Measurements from ENCODE around the gene KRTAP10-4.
"Not testable (repeated sequence)": the region's sequence is repeated elsewhere in the genome, so short reads cannot be mapped to it uniquely, and the experiment has no call there.

The KRTAP10-4 gene

DNA sequence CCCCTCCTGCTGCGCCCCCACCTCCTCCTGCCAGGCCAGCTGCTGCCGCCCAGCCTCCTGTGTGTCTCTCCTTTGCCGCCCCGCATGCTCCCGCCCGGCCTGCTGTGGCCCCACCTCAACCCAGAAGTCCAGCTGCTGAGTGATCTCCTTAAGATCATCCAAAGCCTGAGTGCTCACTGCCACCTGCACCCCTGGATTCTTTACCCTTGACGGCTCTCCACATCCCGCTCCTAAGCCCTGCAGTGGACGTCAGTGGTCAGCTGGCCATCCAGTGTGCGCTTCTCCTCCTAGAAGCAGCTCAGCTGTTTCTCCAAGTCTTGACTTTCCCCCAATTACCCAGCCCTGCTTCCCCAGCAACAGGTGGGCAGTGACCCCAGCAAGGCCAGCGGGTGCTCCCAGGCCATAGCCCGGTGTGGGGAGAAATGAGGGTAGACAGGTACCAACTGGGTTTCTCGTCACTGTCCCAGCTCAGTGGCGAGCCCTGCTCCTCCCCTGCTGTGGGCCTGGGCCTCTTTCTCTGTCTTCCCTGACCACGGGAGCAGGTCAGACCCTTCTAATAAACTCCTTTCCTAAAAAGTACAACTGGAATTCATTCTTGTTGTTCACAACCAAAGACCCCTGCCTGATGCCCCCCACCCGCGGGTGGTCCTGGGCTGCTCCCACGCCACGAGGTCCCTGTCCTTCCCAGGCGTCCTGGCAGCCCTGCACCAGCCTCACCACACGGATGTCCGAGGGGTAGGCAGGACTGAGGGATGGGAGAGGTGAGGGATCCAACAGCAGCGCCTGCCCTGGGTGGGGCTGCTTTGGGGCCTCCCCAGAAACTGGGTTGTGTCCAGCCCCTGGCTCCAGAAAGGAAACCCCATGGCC lies 28.3 kb downstream of the KRTAP10-4 start:
- Mint-ChIP-seq H3K27me3 (peaks cover 43% of the 10 kb centered on the region), H3K27ac (peak overlapping the region; percentile 37), H3K9me3 (peaks cover 6% of the 10 kb centered on the region), H3K36me3 (no peaks in the 10 kb centered on the region), H3K4me1 (no peaks in the 10 kb centered on the region), H3K4me3 (no peak overlapping the region)
- no peak for DNase-seq
- CTCF ChIA-PET = no interaction called here

DNA sequence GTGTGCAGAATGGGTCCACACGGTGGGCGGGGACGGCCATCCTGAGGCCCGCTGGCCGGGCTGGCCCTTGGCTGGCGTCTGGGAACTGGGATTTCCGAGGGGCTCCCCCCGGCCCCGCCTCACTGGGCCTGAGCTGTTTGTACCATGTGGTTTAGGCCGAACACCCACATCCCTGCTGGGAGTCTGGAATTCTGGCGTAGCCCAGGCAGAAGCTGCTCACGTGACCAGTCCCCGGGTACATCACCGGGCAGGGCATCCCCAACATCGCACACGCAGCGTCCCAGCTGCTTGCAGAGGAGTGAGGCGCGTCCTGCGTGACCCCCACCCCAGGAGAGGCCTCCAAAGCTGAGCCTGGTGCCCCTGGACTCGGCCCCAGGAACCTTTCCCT lies 28.9 kb downstream of the KRTAP10-4 start:
- CTCF ChIA-PET = no interaction called here
- no peak overlapping the region for H3K4me3 Mint-ChIP-seq
- no peaks in the 10 kb centered on the region for H3K4me1 Mint-ChIP-seq
- H3K36me3 Mint-ChIP-seq = no peaks in the 10 kb centered on the region
- H3K27me3 Mint-ChIP-seq = peaks cover 43% of the 10 kb centered on the region
- H3K9me3 Mint-ChIP-seq = peaks cover 6% of the 10 kb centered on the region
- no peak for DNase-seq
- H3K27ac Mint-ChIP-seq = no peak overlapping the region

DNA sequence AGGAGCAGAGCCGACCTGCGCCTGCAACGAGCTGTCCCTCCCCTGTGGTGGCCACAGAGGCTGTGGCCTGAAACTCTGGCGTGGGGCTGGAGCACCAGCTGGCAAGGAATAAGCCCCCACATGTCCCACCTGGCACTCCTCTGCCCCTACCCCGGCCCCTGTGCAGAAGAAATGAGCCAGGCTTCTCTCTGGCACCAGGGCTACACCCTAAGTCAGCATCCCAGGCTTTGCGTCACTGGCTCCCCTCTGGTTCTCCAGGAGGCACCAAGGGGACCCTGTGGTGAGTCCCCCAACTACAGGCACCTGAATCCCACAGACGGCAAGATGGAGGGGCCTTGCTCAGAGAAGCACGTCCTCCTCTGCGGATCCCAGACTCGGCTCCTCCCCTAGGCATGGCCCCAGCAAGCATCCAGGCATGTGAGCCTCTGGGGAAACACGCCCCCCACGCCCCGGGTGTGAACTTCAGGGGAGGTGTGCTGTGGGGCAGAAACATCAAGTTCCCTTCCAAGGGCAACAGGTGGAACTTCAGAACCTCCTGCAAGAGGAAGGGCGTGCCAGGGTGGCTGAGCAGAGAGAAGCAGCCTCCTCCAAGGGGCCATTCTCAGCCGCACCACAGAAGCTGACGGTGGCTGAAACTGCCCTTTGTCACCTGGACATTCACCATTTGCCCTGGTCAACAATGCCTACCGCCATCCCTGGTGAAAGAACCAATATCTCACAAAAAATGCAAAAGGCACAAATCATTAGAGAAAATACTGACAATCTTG lies 29.8 kb downstream of the KRTAP10-4 start:
- no peaks in the 10 kb centered on the region for H3K36me3 Mint-ChIP-seq
- H3K4me3 Mint-ChIP-seq = no peak overlapping the region
- H3K4me1 Mint-ChIP-seq = no peaks in the 10 kb centered on the region
- CTCF ChIA-PET = no interaction called here
- DNase-seq = no peak
- peaks cover 6% of the 10 kb centered on the region for H3K9me3 Mint-ChIP-seq
- H3K27me3 Mint-ChIP-seq = peaks cover 40% of the 10 kb centered on the region
- no peak overlapping the region for H3K27ac Mint-ChIP-seq

DNA sequence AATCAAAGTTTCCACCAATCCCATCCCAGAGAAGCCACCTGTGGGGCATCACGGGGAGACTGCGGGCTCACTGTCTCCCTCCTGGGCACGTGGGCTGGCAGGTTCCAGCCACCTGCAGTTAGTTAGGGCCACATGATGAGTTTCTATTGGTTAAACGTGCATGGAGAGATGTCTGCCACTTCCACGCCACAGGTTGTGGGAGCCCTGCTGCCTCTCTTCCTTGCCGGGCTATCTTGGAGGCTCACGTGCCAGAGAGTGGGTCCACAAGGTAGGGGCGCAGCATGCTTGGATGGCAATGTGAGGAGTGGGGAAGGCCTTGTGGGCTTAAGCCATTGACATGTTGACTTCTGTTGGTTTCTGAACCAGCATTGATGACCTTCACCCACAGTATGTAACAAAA lies 30.4 kb downstream of the KRTAP10-4 start:
- H3K27me3 Mint-ChIP-seq = peaks cover 40% of the 10 kb centered on the region
- peaks cover 7% of the 10 kb centered on the region for H3K9me3 Mint-ChIP-seq
- no peak overlapping the region for H3K27ac Mint-ChIP-seq
- H3K36me3 Mint-ChIP-seq = no peaks in the 10 kb centered on the region
- no peaks in the 10 kb centered on the region for H3K4me1 Mint-ChIP-seq
- DNase-seq = no peak
- no peak overlapping the region for H3K4me3 Mint-ChIP-seq
- CTCF ChIA-PET = no interaction called here

DNA sequence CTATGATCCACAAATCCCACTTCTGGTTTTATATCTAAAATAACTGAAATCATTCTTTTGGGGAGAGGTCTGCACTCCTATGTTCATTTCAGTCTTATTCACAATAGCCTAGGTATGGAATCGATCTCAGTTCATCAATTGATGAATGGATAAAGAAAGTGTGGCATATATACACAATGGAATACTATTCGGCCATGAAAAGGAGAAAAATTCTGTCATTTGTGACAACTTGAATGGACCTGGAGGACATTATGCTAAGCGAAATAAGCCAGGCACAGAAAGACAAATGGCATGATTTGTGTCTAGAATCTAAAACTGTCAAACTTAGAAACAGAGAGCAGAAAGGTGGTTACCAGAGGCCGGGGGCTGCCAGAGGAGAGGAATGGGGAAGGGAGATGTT lies 33.0 kb downstream of the KRTAP10-4 start:
- DNase-seq = no peak
- H3K9me3 Mint-ChIP-seq = peaks cover 31% of the 10 kb centered on the region
- no peaks in the 10 kb centered on the region for H3K4me1 Mint-ChIP-seq
- H3K27ac Mint-ChIP-seq = no peak overlapping the region
- H3K4me3 Mint-ChIP-seq = no peak overlapping the region
- peaks cover 39% of the 10 kb centered on the region for H3K27me3 Mint-ChIP-seq
- H3K36me3 Mint-ChIP-seq = peaks cover 8% of the 10 kb centered on the region
- CTCF ChIA-PET = interaction anchor here (1.1 kb wide), 1 partner anchor 40 kb away, joined by 3 read pairs; no protein-coding TSS in a partner anchor

DNA sequence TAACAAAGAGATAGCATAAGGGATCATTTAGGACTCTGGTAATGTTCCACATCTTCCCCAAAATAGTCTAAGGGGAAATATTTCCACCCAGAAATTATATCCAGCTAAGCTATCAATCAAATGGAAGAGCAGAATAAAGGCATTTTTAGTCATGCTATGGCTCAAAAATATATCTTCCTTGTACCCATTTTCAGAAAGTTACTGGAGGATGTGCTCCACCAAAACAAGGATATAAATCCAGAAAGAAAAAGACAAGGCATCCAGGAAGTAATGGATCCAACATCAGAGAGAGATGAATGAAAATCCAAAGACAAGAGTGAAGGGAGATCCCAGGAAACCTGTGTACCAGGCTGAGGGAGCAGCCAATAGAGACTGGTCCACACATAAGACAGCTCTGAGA lies 35.7 kb downstream of the KRTAP10-4 start:
- peaks cover 42% of the 10 kb centered on the region for H3K9me3 Mint-ChIP-seq
- CTCF ChIA-PET = no interaction called here
- DNase-seq = no peak
- H3K36me3 Mint-ChIP-seq = peaks cover 9% of the 10 kb centered on the region
- H3K27ac Mint-ChIP-seq = no peak overlapping the region
- H3K27me3 Mint-ChIP-seq = peaks cover 25% of the 10 kb centered on the region
- H3K4me1 Mint-ChIP-seq = no peaks in the 10 kb centered on the region
- H3K4me3 Mint-ChIP-seq = no peak overlapping the region

DNA sequence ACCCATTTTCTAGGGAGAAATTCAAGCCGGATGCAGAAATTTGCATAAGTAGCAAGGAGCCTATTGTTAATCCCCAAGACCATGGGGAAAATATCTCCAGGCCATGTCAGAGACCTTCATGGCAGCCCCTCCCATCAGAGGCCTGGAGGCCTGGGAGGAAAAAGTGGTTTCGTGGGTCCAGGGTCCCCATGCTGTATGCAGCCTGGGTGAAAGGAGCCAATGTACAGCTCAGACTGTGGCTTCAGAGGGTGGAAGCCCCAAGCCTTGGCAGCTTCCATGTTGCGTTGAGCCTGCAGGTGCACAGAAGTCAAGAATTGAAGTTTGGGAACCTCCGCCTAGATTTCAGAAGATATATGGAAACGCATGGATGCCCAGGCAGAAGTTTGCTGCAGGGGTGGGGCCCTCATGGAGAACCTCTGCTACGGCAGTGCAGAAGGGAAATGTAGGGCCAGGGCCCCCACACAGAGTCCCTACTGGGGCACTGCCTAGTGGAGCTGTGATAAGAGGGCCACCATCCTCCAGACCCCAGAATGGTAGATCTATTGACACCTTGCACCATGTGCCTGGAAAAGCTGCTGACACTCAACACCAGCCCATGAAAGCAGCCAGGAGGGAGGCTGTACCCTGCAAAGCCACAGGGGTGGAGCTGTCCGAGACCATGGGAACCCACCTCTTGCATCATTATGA lies 36.8 kb downstream of the KRTAP10-4 start:
- not testable (repeated sequence) for H3K36me3 Mint-ChIP-seq, H3K4me3 Mint-ChIP-seq, H3K27ac Mint-ChIP-seq, H3K4me1 Mint-ChIP-seq, DNase-seq
- peaks cover 21% of the 10 kb centered on the region for H3K27me3 Mint-ChIP-seq
- CTCF ChIA-PET = interaction anchor here (0.6 kb wide), 1 partner anchor 92 kb away, joined by 3 read pairs; no protein-coding TSS in a partner anchor
- peaks cover 44% of the 10 kb centered on the region for H3K9me3 Mint-ChIP-seq

DNA sequence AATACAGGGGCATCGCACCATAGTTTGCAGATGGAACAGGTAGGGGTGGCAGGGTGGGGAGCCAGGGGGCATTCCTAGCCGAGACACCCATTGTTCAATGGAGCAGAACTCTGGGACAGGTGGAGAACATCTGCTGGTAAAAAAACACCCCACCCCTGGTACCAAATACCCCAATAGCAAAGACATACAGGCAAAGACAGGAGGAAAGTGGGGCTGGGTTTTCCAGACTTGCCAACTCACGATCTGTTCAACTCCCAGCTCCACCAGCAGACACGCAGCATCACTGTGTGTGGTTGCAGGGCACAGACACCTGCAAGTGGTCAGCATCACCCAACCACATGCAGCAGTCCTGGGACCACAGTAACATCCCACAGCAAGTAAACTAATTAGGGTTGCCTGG lies 38.0 kb downstream of the KRTAP10-4 start:
- no peak overlapping the region for H3K4me3 Mint-ChIP-seq
- no peak overlapping the region for H3K27ac Mint-ChIP-seq
- peaks cover 9% of the 10 kb centered on the region for H3K4me1 Mint-ChIP-seq
- peaks cover 22% of the 10 kb centered on the region for H3K27me3 Mint-ChIP-seq
- DNase-seq = no peak
- peaks cover 9% of the 10 kb centered on the region for H3K36me3 Mint-ChIP-seq
- CTCF ChIA-PET = no interaction called here
- H3K9me3 Mint-ChIP-seq = peaks cover 39% of the 10 kb centered on the region

DNA sequence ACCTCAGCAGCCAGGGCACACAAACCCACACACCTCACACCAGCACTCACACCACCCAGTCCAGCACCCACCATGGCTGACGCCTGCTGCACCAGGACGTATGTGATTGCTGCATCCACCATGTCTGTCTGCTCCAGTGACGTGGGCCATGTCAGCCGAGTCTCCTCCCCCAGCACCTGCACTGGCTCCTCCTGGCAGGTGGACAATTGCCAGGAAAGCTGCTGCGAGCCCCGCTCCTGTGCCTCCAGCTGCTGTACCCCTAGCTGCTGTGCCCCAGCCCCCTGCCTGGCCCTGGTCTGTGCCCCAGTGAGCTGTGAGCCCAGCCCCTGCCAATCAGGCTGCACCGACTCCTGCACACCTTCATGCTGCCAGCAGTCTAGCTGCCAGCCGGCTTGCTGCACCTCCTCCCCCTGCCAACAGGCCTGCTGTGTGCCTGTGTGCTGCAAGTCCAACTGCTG lies 38.5 kb downstream of the KRTAP10-4 start, which contains the start of gene KRTAP10-8:
Gene KRTAP10-8 (plus strand): TSS at position 51 of the 458 bp plus-strand sequence. CDS start 22 bp downstream, at position 73.
- Mint-ChIP-seq H3K27ac (no peak within 1 kb of the TSS), H3K9me3 (peaks cover 38% of the 10 kb centered on the region), H3K4me1 (peaks cover 11% of the 10 kb centered on the region), H3K27me3 (peaks cover 18% of the 10 kb centered on the region), H3K36me3 (peaks cover 9% of the 10 kb centered on the region), H3K4me3 (no peak within 1 kb of the TSS)
- CTCF ChIA-PET = interaction anchor here (0.8 kb wide), 1 partner anchor 128 kb away, joined by 3 read pairs; no protein-coding TSS in a partner anchor
- no peak for DNase-seq

DNA sequence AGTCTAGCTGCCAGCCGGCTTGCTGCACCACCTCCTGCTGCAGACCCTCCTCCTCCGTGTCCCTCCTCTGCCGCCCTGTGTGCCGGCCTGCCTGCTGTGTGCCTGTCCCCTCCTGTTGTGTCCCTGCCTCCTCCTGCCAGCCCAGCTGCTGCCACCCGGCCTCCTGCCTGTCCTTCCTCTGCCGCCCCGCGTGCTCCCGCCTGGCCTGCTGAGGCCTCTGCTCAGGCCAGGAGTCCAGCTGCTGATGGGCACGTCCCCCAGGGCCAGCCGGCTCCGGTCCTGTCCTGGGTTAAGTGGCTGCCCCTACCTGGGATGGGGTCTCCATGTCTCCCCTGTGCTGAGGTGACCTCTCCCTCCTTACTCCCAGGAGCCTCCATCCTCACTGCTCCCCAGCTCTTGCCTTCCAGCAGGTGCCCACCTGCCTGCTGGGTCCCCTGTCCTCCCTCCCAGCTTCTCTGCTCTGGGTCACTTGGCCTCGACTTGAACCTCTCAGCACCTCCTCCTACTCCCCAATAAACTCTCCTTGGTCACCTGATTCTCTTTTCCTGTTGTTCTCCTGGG lies 39.2 kb downstream of the KRTAP10-4 start:
- Mint-ChIP-seq H3K9me3 (peaks cover 38% of the 10 kb centered on the region), H3K4me1 (peaks cover 17% of the 10 kb centered on the region), H3K27ac (no peak overlapping the region), H3K4me3 (no peak overlapping the region), H3K36me3 (peaks cover 9% of the 10 kb centered on the region), H3K27me3 (peaks cover 17% of the 10 kb centered on the region)
- CTCF ChIA-PET = interaction anchor here (0.8 kb wide), 1 partner anchor 127 kb away, joined by 3 read pairs; no protein-coding TSS in a partner anchor
- DNase-seq = no peak

DNA sequence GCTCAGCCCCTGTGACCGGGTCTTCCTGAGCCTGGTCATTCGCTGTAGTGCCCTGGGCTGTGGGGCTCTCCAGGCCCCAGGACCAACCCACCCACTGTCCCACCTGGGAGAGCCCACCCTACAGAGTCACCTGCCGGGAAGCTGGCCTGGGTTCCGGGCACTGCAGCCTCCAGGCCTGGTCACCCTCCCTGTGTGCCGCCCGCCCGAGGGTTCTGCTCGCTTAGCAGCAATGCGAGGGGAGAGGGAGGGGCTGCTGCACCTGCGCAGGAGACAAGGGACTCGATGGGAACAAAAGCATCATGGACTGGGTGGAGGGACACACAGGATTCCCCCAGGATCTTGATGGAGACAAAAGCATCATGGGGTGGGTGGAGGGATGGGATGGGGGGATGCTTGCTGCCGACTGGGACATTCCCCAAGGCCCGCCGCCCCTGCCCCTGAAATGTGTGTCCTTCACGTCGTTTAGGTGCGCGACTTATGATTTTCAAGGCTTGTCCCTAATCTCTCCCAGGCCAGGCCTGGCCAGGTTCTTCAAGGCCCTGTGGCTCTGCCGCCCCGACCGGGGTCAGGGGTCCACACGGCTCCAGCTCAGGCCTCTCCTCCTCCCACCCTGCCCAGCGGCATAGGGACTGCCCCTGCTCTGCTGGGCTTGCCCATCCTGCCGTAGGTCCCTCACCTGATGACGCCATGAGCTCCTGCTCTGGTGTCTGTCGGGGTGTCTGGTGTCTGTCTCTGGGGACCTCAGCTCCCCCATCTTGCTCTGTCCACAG lies 40.0 kb downstream of the KRTAP10-4 start:
- H3K4me1 Mint-ChIP-seq = peaks cover 25% of the 10 kb centered on the region
- CTCF ChIA-PET = no interaction called here
- no peak overlapping the region for H3K27ac Mint-ChIP-seq
- H3K27me3 Mint-ChIP-seq = peaks cover 17% of the 10 kb centered on the region
- peaks cover 41% of the 10 kb centered on the region for H3K9me3 Mint-ChIP-seq
- H3K36me3 Mint-ChIP-seq = peaks cover 13% of the 10 kb centered on the region
- no peak overlapping the region for H3K4me3 Mint-ChIP-seq
- DNase-seq = no peak

DNA sequence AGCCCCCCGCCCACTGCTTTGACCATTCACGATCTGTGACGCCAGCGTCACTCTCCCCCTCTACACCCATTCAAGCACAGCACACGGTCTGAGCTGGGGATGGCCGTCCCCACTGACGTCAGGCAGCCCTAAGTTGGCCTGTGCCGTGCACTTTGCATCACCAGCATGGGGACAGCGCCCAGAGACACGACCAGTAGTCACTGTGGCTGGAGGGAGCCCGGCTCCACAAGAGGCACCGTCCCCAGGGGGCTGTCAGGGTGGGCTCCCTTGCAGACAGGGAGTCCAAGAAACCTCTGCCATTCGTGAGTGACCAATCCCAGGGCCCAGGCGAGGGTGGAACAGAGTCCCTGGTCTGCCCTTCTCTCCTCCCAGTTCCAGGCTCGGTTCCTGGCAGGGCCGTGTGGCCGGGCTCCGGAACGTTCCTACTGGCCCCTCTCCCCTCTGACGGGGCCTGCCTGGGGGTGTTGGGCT lies 40.7 kb downstream of the KRTAP10-4 start:
- Mint-ChIP-seq H3K36me3 (peaks cover 19% of the 10 kb centered on the region), H3K27ac (no peak overlapping the region), H3K4me3 (no peak overlapping the region), H3K9me3 (peaks cover 45% of the 10 kb centered on the region), H3K4me1 (peaks cover 31% of the 10 kb centered on the region), H3K27me3 (peaks cover 17% of the 10 kb centered on the region)
- no peak for DNase-seq
- CTCF ChIA-PET = no interaction called here

DNA sequence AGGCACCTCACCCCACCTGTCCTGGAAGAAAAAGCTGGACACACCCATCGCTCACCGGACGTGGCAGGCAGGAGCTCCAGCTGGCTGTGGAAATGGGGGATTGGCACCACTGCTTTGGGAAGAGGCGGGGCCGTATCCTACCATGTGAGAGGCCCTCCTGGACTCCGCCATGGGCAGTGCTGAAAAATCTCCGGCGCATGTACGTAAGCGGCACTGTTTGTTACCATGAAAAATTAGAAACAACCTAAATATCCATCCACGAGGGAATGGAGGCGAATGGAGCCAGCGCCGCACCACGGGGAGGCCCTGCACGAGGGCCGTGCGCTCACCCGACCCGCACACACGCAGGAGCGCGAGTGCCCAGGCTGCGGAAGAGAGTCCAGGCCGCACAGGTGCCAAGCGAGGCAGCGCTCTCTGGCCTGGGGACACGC lies 41.4 kb downstream of the KRTAP10-4 start:
- Mint-ChIP-seq H3K9me3 (peaks cover 45% of the 10 kb centered on the region), H3K27ac (no peak overlapping the region), H3K27me3 (peaks cover 17% of the 10 kb centered on the region), H3K4me1 (peaks cover 39% of the 10 kb centered on the region), H3K36me3 (peaks cover 24% of the 10 kb centered on the region), H3K4me3 (no peak overlapping the region)
- CTCF ChIA-PET = no interaction called here
- no peak for DNase-seq
